GM19025 (cell line): Measurements from ENCODE around the gene MAP2.
"Not testable (repeated sequence)": the region's sequence is repeated elsewhere in the genome, so short reads cannot be mapped to it uniquely, and the experiment has no call there.

Experiments
- ATAC-seq: cut with Tn5 transposase; IDR thresholded peaks from one replicate; pipeline ENCODE4 v1.9.1; 2021; ENCODE audit warnings: mild to moderate bottlenecking, low read depth, moderate library complexity; ENCODE audit not compliant: unreplicated experiment

MAP2 gene

DNA sequence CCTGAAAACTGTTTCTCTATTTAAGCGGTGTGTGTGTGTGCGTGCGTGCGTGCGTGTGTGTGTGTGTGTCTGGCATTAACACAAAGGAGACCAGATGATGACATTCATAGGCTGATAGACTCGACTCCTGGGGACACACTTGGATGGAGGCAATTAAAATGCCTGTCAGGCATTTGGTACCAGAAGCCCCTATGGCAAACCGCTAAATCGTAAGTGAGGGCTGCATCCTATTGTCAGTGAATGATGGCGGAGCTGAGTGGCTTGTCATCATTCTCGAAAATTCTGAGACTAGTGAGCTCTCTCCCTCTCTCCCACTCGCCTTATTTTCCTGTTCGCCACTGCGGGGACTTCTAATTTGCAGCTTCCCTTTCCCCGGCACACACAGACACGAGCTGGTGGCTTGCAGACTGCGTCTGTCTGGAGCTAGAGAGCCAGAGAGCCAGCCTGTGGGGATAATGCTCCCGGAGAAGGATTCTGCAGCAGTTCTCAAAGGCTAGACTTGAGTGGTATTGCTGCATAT lies 155.4 kb downstream of the MAP2 start:
- ATAC-seq = no peak

- ATAC-seq = no peak
Observed at GRCh38 chr2:209581040-209581439, 157.2 kb downstream of the MAP2 start.

DNA sequence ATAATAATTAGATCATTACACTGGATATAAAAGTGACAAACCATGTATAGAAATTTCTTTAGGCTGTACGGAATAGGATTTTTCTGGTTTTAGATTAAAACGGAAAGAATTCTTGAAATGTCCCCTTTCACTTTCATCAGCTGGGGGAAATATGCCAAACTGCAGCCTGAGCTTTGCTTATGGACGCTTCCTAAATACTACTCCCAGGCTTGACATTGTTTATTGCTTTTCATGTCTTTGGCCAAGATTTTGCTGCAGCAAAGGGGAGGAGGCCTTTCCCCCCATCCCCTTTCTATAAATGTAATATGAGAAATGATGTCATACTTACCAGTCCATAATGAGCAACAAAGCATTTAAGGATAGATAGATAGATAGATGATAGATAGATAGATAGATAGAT lies 158.4 kb downstream of the MAP2 start:
- no peak for ATAC-seq

GRCh38 chr2:209584472-209584871 lies 160.6 kb downstream of the MAP2 start:
- no peak for ATAC-seq

DNA sequence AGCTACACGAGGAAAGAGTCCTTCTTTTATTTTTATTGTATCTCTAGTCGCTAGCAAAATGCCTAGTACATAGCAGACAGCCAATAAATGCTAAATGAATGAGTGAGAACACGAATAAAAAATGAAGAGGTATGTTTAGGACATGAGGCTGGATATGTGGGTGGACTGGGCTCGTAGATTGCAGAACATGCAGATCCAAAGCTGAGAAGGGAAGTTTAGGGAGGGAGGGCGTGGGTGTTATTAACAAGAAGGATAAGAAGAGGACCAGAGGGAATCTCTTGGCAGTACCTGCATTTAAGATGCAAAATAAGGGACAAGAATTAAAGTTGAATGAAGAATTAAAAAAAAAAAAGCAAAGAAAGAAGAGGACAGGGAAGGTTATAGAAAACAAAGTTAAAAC lies 161.1 kb downstream of the MAP2 start:
- ATAC-seq = no peak

- no peak for ATAC-seq
Observed at GRCh38 chr2:209591021-209591420, 167.2 kb downstream of the MAP2 start.

GRCh38 chr2:209592106-209592505 lies 168.3 kb downstream of the MAP2 start:
- no peak for ATAC-seq

- ATAC-seq = no peak
Observed at GRCh38 chr2:209593930-209594329, 170.1 kb downstream of the MAP2 start.

DNA sequence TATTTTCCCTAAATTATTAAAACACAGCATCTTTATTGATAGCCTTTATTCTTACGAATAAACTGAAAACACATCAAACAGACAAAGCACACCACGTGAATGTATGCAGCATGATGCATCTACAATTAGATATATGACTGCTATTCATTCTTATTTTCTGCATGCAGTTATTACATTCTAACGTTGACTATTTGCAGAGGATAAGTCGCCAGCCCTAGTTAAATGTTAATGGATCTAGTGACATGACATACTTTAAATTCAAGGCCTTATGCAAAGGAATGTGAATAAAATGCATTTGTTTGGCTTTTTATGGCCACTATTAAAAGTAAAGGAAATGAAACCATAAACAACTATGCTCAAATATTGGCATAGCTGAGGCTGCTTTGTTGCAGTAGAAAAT lies 172.4 kb downstream of the MAP2 start:
- no peak for ATAC-seq

- ATAC-seq = not testable (repeated sequence)
Observed at GRCh38 chr2:209598227-209598626, 174.4 kb downstream of the MAP2 start.

DNA sequence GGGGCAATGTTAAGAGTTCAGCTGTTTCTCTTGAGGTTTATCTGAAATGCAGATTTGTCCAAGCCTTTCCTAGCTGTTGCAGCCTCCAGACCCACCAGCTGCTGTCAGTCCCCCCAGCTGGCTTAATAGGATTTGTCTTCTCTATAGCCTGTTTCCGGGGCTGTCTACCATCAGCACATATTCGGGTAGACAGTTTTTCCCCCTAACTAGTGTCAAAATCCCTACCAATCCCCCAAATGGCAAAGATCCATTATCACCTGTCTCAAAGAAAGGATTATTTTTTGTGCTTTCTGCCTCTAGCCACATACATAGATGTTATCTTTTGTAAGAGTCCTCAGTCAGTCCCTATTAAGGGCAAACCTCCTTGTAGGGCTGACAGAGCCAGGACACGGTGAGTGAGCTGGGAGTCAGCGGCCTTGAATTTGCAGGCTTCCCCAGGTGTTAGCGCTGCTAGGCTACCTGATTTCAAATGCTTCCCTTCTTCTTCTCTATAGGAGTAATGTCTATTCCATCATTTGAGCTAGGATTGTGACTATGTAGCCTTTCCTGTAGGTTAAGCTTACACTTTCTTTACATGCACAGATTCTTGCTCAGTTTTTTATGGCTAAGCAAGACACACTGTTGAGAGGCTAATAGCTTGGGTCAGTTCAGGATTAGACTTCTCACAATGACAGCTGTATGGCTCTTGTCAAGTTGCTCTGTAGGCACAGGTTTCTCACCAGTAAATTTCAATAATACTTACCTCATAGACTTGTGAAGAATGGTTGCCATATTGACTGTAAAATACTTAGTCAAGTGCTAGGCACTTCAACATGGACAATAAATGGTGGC lies 176.7 kb downstream of the MAP2 start:
- ATAC-seq = no peak

DNA sequence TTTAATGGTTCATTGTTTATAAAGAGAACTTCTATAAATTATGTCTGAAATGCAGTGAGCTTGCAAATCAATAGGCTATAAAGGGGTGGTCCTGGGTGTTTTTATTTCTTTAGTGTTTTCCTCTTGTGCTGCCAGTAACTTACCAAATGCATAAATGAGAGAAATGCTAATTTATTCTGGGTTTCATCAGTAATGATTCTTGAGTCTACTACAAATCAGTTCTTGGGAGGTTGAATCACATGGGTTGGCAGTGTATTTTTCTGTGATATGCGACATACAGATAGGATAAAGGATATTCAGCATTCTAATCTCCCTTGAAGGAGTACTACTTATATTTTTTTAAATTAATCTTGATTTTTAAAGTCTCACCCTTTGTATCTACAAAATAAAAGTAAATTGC lies 177.7 kb downstream of the MAP2 start:
- ATAC-seq = no peak

DNA sequence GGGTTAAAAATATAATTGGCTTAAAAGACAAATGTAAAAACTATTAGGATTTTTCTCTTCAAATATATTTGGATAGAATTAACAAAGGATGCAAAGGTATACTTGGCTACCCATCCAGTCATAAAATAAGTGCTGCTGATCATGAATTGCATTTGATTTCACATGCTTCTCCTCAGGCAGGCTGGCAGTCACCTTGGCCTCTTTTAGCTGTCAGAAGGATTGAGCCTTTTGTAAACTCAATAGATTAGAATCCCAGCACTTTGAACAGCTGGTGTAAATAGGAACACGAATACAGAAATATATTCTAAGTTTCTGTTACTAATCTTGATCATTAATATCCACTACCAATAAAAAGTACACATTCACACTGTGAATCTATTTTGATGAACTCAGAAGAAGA lies 178.4 kb downstream of the MAP2 start:
- ATAC-seq = no peak

DNA sequence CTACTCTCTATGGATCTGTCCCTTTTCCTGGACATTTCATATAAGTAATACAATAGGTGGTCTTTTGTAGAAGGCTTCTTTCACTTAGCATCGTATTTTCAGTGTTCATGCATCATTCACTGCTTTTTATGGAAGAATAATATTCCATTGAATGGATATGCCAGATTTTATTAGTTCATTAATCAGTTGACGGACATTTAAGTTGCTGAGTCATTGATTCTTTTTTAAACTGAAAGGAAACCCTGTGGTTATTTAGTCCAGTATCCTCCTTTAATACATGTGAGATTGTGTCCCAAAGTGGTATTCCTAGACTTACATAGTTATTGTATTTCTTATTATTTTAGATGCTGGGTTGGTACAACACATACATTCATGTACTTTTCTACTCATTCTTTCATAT lies 185.7 kb downstream of the MAP2 start:
- no peak for ATAC-seq

DNA sequence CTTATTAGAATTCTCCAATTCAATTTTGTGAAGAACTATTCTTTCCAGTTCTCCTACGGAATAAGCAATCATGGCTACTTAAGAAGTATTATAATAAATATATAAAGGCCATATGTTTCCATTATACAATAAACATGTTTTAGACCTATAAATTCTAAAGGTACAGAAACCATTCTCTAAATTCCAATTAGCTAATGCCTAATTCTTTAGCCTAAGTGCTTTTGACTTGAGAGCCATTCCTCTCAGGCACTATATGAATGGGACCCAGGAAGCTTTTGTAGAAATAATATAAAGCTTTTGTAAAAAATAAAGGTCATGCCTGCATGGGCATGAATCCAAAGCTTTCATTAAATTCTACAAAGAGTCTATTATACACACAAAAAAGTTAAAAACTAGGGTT lies 186.8 kb downstream of the MAP2 start:
- no peak for ATAC-seq

- ATAC-seq = no peak
Observed at GRCh38 chr2:209613649-209614305, 189.9 kb downstream of the MAP2 start.

GRCh38 chr2:209614690-209615369 lies 191.0 kb downstream of the MAP2 start:
- ATAC-seq = no peak

DNA sequence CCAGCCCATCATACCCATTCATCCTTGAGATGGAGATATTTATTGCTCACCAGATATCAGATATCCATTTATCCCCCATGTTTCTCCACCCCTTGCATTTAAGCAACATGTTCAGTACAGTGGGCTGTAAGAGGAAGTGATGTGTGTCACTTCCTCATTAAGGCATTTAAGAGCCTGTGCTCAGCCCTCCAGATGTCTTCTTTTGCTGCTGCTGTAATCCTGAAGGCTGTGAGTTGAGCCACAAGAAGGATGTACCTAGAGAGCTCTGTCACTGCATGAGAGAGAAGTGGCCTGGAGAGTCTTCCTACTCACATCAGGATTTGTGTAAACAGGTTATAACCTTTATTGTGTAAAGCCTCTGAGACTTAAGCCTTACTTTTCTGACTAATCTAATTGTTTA lies 195.9 kb downstream of the MAP2 start:
- no peak for ATAC-seq

DNA sequence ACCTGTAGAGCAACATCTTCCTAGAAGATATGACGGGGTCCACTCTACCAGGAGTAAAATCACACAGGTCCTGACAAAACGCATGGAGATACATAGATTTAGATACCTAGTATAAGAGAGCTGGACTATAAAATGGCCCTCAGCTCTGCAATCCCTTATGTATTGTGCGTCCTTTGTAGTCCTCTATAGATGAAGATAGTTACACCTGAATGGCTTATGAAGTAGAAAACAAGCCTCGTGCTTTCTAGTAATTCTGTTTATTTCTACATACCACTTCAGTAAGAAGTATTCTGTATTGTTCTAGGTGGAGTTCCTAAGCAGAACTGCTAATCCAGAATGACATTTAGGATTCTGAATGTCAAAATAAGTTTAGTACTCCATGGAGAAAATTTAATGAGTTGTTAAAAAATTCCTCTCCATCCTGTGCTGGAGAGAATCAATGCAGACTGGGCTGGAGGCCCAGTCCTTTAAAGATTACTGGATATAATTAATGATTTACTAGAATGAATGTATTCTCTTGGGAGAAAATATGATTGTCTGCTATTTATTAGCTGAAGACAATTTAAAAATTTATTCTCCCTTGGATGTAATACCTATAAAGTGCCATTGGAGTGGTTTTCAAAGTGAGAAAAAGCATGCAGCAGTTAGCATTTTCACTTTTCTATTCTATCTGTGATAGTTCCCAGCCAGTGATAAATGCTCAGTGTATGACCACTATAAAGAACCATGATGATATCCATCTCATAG lies 200.5 kb downstream of the MAP2 start:
- ATAC-seq = no peak

GRCh38 chr2:209629597-209629996 lies 205.8 kb downstream of the MAP2 start:
- no peak for ATAC-seq

DNA sequence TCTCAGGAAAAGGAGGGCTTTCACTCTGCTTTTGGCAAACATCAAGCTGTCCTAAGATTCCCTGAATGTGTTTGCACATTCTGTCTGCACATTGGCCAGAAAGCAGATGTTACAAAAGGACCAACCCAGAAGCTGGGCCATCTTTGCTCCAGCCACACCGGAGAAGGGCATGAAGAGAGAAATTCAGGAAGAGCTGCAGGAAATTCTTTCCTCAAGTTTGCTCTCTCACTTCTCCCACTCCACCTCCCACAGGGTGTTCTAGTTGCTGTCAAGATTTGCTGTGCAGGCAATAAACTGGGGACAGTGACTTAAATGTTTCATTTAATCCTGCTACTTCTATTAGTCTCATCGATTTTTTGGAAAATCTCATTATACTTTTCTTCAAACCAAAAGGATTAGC lies 210.1 kb downstream of the MAP2 start:
- no peak for ATAC-seq
